HG02759 (cell line): ENCODE data around the gene TBC1D8.
A peak's percentile ranks its signal among the peaks of the same experiment; 100 is the strongest.

Experiments used
- ATAC-seq: cut with Tn5 transposase; IDR thresholded peaks from one replicate; pipeline ENCODE4 v1.9.1; 2021; ENCODE audit warnings: mild to moderate bottlenecking, moderate library complexity; ENCODE audit not compliant: unreplicated experiment

Gene TBC1D8

GRCh38 chr2:101113441-101114267 is 37.5 kb downstream of the TBC1D8 start:
- no peak for ATAC-seq

- no peak for ATAC-seq
These were observed 38.4 kb downstream of the TBC1D8 start for GRCh38 chr2:101112772-101113157.

GRCh38 chr2:101111917-101112771 is 39.0 kb downstream of the TBC1D8 start:
- no peak for ATAC-seq

GRCh38 chr2:101111262-101111838 is 39.8 kb downstream of the TBC1D8 start:
- no peak for ATAC-seq

- ATAC-seq: no peak
These were observed 41.6 kb downstream of the TBC1D8 start for GRCh38 chr2:101109451-101110118.

- no peak for ATAC-seq
These were observed 42.8 kb downstream of the TBC1D8 start for GRCh38 chr2:101108357-101108756.

- no peak for ATAC-seq
These were observed 43.9 kb downstream of the TBC1D8 start for GRCh38 chr2:101107241-101107640.

GRCh38 chr2:101106453-101107181 is 44.6 kb downstream of the TBC1D8 start:
- ATAC-seq: no peak

GRCh38 chr2:101105654-101106053 is 45.5 kb downstream of the TBC1D8 start:
- no peak for ATAC-seq

GRCh38 chr2:101097638-101098037 is 53.5 kb downstream of the TBC1D8 start:
- no peak for ATAC-seq

GRCh38 chr2:101096619-101097142 is 54.5 kb downstream of the TBC1D8 start:
- no peak for ATAC-seq

GRCh38 chr2:101094351-101094750 is 56.8 kb downstream of the TBC1D8 start:
- no peak for ATAC-seq

- ATAC-seq: no peak
These were observed 61.0 kb downstream of the TBC1D8 start for GRCh38 chr2:101089942-101090799.

- ATAC-seq: peak; percentile 99
These were observed 61.8 kb downstream of the TBC1D8 start for GRCh38 chr2:101089419-101089818.

GRCh38 chr2:101087638-101088037 is 63.5 kb downstream of the TBC1D8 start:
- ATAC-seq: no peak

GRCh38 chr2:101083613-101084012 is 67.6 kb downstream of the TBC1D8 start:
- no peak for ATAC-seq

- ATAC-seq: no peak
These were observed 68.2 kb downstream of the TBC1D8 start for GRCh38 chr2:101082998-101083397.

- ATAC-seq: no peak
These were observed 69.7 kb downstream of the TBC1D8 start for GRCh38 chr2:101081375-101081907.
